ENCODE data around the gene DKC1. TPM values are rescaled to one million over a fixed set of nuclear protein-coding genes. Genes with fewer than 3 reads are reported as not detected.
"Not testable (repeated sequence)": the region's sequence is repeated elsewhere in the genome, so short reads cannot be mapped to it uniquely, and the experiment has no call there.

Gene DKC1
- total RNA-seq, 6 experiments from 2014 or later, result 44.6 to 55.5 (median 51.1) TPM

GRCh38 chrX:154809939-154810665, 47.4 kb downstream of the DKC1 start:
- H3K36me3 Mint-ChIP-seq (ENCODE audit: low read depth), result no peaks in the 10 kb centered on the region
- H3K27ac Mint-ChIP-seq, result no peak overlapping the region
- peaks cover 6% of the 10 kb centered on the region; the same call in 1 of the 2 replicates for H3K4me1 Mint-ChIP-seq (ENCODE audit: low read depth)
- no peak overlapping the region for H3K4me3 Mint-ChIP-seq
- peaks cover 10% of the 10 kb centered on the region for H3K27me3 Mint-ChIP-seq (ENCODE audit: insufficient read depth)
- DNase-seq, result no peak
- no peaks in the 10 kb centered on the region for H3K9me3 Mint-ChIP-seq
- TF ChIP-seq CTCF (IDR thresholded peaks at IDR 0.05), result no peak

GRCh38 chrX:154812341-154813101, 49.9 kb downstream of the DKC1 start:
- H3K27me3 Mint-ChIP-seq (ENCODE audit: insufficient read depth), result peaks cover 10% of the 10 kb centered on the region
- H3K4me3 Mint-ChIP-seq, result no peak overlapping the region
- no peak for TF ChIP-seq CTCF (IDR thresholded peaks at IDR 0.05)
- no peaks in the 10 kb centered on the region for H3K4me1 Mint-ChIP-seq (ENCODE audit: low read depth)
- no peaks in the 10 kb centered on the region for H3K36me3 Mint-ChIP-seq (ENCODE audit: low read depth)
- no peak overlapping the region for H3K27ac Mint-ChIP-seq
- DNase-seq, result no peak
- no peaks in the 10 kb centered on the region for H3K9me3 Mint-ChIP-seq

GRCh38 chrX:154813801-154814200, 51.1 kb downstream of the DKC1 start:
- TF ChIP-seq CTCF (IDR thresholded peaks at IDR 0.05), result no peak
- no peak for DNase-seq
- Mint-ChIP-seq H3K4me1 (ENCODE audit: low read depth) (no peaks in the 10 kb centered on the region), H3K4me3 (no peak overlapping the region), H3K36me3 (ENCODE audit: low read depth) (no peaks in the 10 kb centered on the region), H3K27me3 (ENCODE audit: insufficient read depth) (peaks cover 4% of the 10 kb centered on the region), H3K9me3 (no peaks in the 10 kb centered on the region), H3K27ac (no peak overlapping the region)

DNA sequence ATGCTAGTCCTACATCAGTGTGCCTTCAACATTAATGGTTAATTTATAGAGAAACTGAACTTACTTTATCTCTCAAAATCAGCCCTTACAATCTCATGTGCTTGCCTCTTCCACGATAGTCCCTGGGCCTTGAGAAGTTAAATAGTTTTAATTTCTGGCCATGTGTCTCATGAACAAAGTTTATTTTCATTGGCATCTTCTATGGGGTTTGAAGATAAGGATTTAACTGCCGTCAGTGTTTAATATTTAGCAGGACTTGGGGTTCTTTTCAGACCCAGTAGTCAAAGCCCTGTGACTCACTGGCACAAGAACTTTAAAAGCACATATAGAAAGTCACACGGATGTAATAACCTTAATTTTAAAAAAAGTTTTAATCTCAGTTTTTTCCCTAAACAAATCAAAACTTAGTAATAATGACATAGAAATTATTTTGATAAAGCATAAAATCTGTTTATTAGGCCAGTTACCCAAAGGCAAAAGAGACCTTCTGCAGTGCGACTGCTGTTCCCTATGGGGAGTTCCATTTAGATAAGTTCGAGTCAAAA, 52.7 kb downstream of the DKC1 start:
- no peak overlapping the region for H3K27ac Mint-ChIP-seq
- no peak for DNase-seq

GRCh38 chrX:154816326-154816898, 53.7 kb downstream of the DKC1 start:
- not testable (repeated sequence) for DNase-seq; H3K27me3 Mint-ChIP-seq (ENCODE audit: insufficient read depth); H3K27ac Mint-ChIP-seq; H3K4me3 Mint-ChIP-seq; H3K9me3 Mint-ChIP-seq; H3K36me3 Mint-ChIP-seq (ENCODE audit: low read depth); H3K4me1 Mint-ChIP-seq (ENCODE audit: low read depth)

More for the DNA sequence above, 52.7 kb downstream of the DKC1 start:
- no peak for TF ChIP-seq CTCF (IDR thresholded peaks at IDR 0.05)
- Mint-ChIP-seq H3K36me3 (ENCODE audit: low read depth) (no peaks in the 10 kb centered on the region), H3K27me3 (ENCODE audit: insufficient read depth) (peaks cover 9% of the 10 kb centered on the region), H3K4me1 (ENCODE audit: low read depth) (no peaks in the 10 kb centered on the region), H3K9me3 (no peaks in the 10 kb centered on the region), H3K4me3 (no peak overlapping the region)

- DNase-seq; H3K9me3 Mint-ChIP-seq; H3K4me3 Mint-ChIP-seq; H3K4me1 Mint-ChIP-seq (ENCODE audit: low read depth); H3K27ac Mint-ChIP-seq; H3K27me3 Mint-ChIP-seq (ENCODE audit: insufficient read depth); H3K36me3 Mint-ChIP-seq (ENCODE audit: low read depth): not testable (repeated sequence)
Observed at GRCh38 chrX:154817048-154817618, 54.5 kb downstream of the DKC1 start.

Measured in HFFc6 (cell line).